Naive thymus-derived CD4-positive, alpha-beta T cell (primary cell): Measurements from ENCODE around the gene TMOD1. TPM values are rescaled to one million over a fixed set of nuclear protein-coding genes. Genes with fewer than 3 reads are reported as not detected.

Source experiments
- ATAC-seq: fragments of 150-1000 bp; cut with Tn5 transposase; 2 replicates; pipeline ENCODE4 v1.10.0; 2021; ENCODE audit warnings: mild to moderate bottlenecking, moderate library complexity
- CTCF ChIA-PET: fragments of 350-600 bp; sonication (Branson Sonifier 250); formaldehyde crosslinking; loops from one replicate; lab custom pipeline; 2021; ENCODE audit warnings: antibody characterized with exemption; lab: Charles Lee
- POLR2A ChIA-PET: fragments of 350-600 bp; sonication (Branson Sonifier 250); formaldehyde crosslinking; loops from one replicate; lab custom pipeline; 2021; ENCODE audit warnings: antibody characterized with exemption, inconsistent platforms; lab: Charles Lee
- DNase-seq, 9 donors: peaks; one replicate each; pipeline versions ENCODE4 v3.0.0 to v3.0.0-alpha.2; 2020 to 2022; ENCODE audit warnings: mixed read lengths in 1 of 9
- H3K27ac ChIP-seq: one replicate; pipeline ENCODE4 v1.7.0; 2013; ENCODE audit warnings: mild to moderate bottlenecking, low read depth, low read length, moderate library complexity
- H3K27me3 ChIP-seq, 2 donors: one replicate each; pipeline ENCODE4 v1.7.0; 2013; ENCODE audit warnings: low read length in 2 of 2, mild to moderate bottlenecking in 2 of 2, moderate library complexity in 2 of 2; ENCODE audit not compliant: control insufficient read depth in 2 of 2, insufficient read depth in 2 of 2
- H3K36me3 ChIP-seq, 3 experiments: 1 replicate in 2 of 3; 2 replicates in 1 of 3; pipeline ENCODE4 v1.7.0; 2013; ENCODE audit warnings: low read length in 3 of 3, mild to moderate bottlenecking in 3 of 3, moderate library complexity in 1 of 3; ENCODE audit not compliant: insufficient read depth in 3 of 3, control insufficient read depth in 2 of 3
- H3K4me1 ChIP-seq, 2 donors: one replicate each; pipeline ENCODE4 v1.7.0; 2013; ENCODE audit warnings: low read length in 2 of 2, mild to moderate bottlenecking in 2 of 2, moderate library complexity in 1 of 2; ENCODE audit not compliant: control insufficient read depth in 2 of 2, insufficient read depth in 2 of 2
- H3K4me3 ChIP-seq: 2 replicates; pipeline ENCODE4 v1.7.0; 2013; ENCODE audit warnings: mild to moderate bottlenecking, low read length
- H3K9me3 ChIP-seq, 3 experiments: 1 replicate in 2 of 3; 2 replicates in 1 of 3; pipeline ENCODE4 v1.7.0; 2013; ENCODE audit warnings: low read length in 3 of 3; ENCODE audit not compliant: control insufficient read depth in 2 of 3
- H3K27ac Mint-ChIP-seq, 9 donors: one replicate each; pipeline ENCODE4 v1.8.0; 2020 to 2022; ENCODE audit warnings: mixed read lengths in 9 of 9, mild to moderate bottlenecking in 8 of 9, moderate library complexity in 5 of 9, inconsistent platforms in 2 of 9
- H3K27me3 Mint-ChIP-seq, 5 donors: one replicate each; pipeline ENCODE4 v1.8.0; 2021 to 2022; ENCODE audit warnings: mixed read lengths in 5 of 5, mild to moderate bottlenecking in 1 of 5
- H3K36me3 Mint-ChIP-seq, 5 donors: one replicate each; pipeline ENCODE4 v1.8.0; 2020 to 2022; ENCODE audit warnings: mixed read lengths in 5 of 5, mild to moderate bottlenecking in 3 of 5, inconsistent platforms in 1 of 5
- H3K4me1 Mint-ChIP-seq, 7 donors: one replicate each; pipeline ENCODE4 v1.8.0; 2020 to 2022; ENCODE audit warnings: mixed read lengths in 7 of 7, mild to moderate bottlenecking in 3 of 7, inconsistent platforms in 1 of 7
- H3K4me3 Mint-ChIP-seq, 10 donors: one replicate each; pipeline ENCODE4 v1.8.0; 2020 to 2022; ENCODE audit warnings: mild to moderate bottlenecking in 10 of 10, mixed read lengths in 10 of 10, moderate library complexity in 6 of 10, inconsistent platforms in 2 of 10
- H3K9me3 Mint-ChIP-seq, 11 donors: one replicate each; pipeline ENCODE4 v1.8.0; 2020 to 2022; ENCODE audit warnings: mixed read lengths in 11 of 11, mild to moderate bottlenecking in 4 of 11, inconsistent platforms in 1 of 11, moderate library complexity in 1 of 11
- intact Hi-C, 2 donors: fragments of 100-400 bp; cut with micrococcal nuclease; formaldehyde crosslinking; loops; one replicate each; pipeline ENCODE4 v1.15.1; 2023
- polyA plus RNA-seq, 2 donors: library from polyadenylated mRNA; unstranded; fragments of 300-500 nt; fragmentation: Illumina TruSeq; gene quantifications; one replicate each; pipeline ENCODE4 v1.2.3, GENCODE V29; 2021
- total RNA-seq, 6 experiments: library from RNA in 5 of 6; stranded (reverse) in 5 of 6; gene quantifications; 1 replicate in 5 of 6; 2 replicates in 1 of 6; pipeline ENCODE4 v1.2.3 and lab custom pipeline; 2021 to 2026

Gene TMOD1
- total and polyA plus RNA-seq, 7 experiments from 2014 or later, result 0.68 to 1.7 (median 1.1) TPM

- Mint-ChIP-seq H3K27me3 (peaks cover 5 to 17% (median 7%) of the 10 kb centered on the region in 5 donors), H3K27ac (no peak overlapping the region), H3K4me3 (no peak overlapping the region), H3K4me1 (no peaks in the 10 kb centered on the region), H3K36me3 (no peaks in the 10 kb centered on the region), H3K9me3 (peaks cover 0 to 2% (median 0%) of the 10 kb centered on the region in 11 donors)
- DNase-seq (no peak), ATAC-seq (no peak)
- H3K27ac ChIP-seq, result no peak overlapping the region
- no peaks in the 10 kb centered on the region for H3K36me3 ChIP-seq
- H3K27me3 ChIP-seq, result no peaks in the 10 kb centered on the region
- intact Hi-C loops, result no loop called here
- no peaks in the 10 kb centered on the region for H3K9me3 ChIP-seq
- H3K4me1 ChIP-seq, result no peaks in the 10 kb centered on the region
- POLR2A ChIA-PET, result no interaction called here
- CTCF ChIA-PET, result no interaction called here
- no peak overlapping the region for H3K4me3 ChIP-seq
Observed at GRCh38 chr9:97535771-97536170, 34.3 kb downstream of the TMOD1 start.

- ATAC-seq (no peak), DNase-seq (no peak)
- Histone ChIP-seq H3K36me3 (no peaks in the 10 kb centered on the region), H3K4me3 (no peak overlapping the region), H3K27me3 (no peaks in the 10 kb centered on the region), H3K27ac (no peak overlapping the region), H3K4me1 (no peaks in the 10 kb centered on the region), H3K9me3 (no peaks in the 10 kb centered on the region)
- H3K27me3 Mint-ChIP-seq, result peaks cover 5 to 17% (median 7%) of the 10 kb centered on the region in 5 donors
- intact Hi-C loops, result no loop called here
- POLR2A ChIA-PET, result no interaction called here
- H3K36me3 Mint-ChIP-seq, result no peaks in the 10 kb centered on the region
- no peak overlapping the region for H3K4me3 Mint-ChIP-seq
- H3K9me3 Mint-ChIP-seq, result peaks cover 0 to 2% (median 0%) of the 10 kb centered on the region in 11 donors
- no peak overlapping the region for H3K27ac Mint-ChIP-seq
- CTCF ChIA-PET, result no interaction called here
- H3K4me1 Mint-ChIP-seq, result no peaks in the 10 kb centered on the region
Observed at GRCh38 chr9:97536480-97536879, 35.0 kb downstream of the TMOD1 start.

- Mint-ChIP-seq H3K4me3 (no peak overlapping the region), H3K27ac (no peak overlapping the region), H3K27me3 (peaks cover 0 to 17% (median 8%) of the 10 kb centered on the region in 5 donors), H3K4me1 (no peaks in the 10 kb centered on the region), H3K36me3 (no peaks in the 10 kb centered on the region), H3K9me3 (peaks cover 0 to 5% (median 0%) of the 10 kb centered on the region in 11 donors)
- Histone ChIP-seq H3K27ac (no peak overlapping the region), H3K4me1 (no peaks in the 10 kb centered on the region), H3K36me3 (no peaks in the 10 kb centered on the region), H3K4me3 (no peak overlapping the region), H3K9me3 (no peaks in the 10 kb centered on the region), H3K27me3 (no peaks in the 10 kb centered on the region)
- ATAC-seq (no peak), DNase-seq (no peak)
- POLR2A ChIA-PET, result no interaction called here
- intact Hi-C loops, result no loop called here
- CTCF ChIA-PET, result no interaction called here
Observed at GRCh38 chr9:97543561-97543960, 42.1 kb downstream of the TMOD1 start.

DNA sequence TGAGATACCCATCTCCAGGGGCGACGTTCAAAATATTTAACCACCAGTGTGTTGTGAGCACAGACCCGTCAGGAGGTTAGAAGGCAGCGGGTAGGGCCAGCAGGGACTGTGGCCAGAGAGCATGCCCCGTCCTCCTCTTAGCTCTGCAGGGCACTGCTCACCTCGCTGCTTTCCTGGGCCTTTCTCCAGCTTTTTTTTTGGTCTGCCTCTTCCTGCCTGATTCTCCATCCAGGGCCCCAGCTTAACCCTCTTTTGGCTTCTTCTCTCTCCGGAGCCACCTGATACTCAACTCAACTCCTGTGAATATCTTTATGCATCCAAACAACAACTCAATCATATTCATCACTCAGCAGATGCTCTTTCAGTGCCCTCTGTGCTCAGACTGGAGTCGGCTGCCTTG is 44.0 kb downstream of the TMOD1 start:
- Mint-ChIP-seq H3K4me1 (no peaks in the 10 kb centered on the region), H3K27ac (peak overlapping the region in 1 of 9 donors; percentile 6), H3K9me3 (peaks cover 0 to 5% (median 0%) of the 10 kb centered on the region in 11 donors), H3K4me3 (no peak overlapping the region), H3K36me3 (no peaks in the 10 kb centered on the region), H3K27me3 (peaks cover 4 to 17% (median 8%) of the 10 kb centered on the region in 5 donors)
- CTCF ChIA-PET, result no interaction called here
- H3K36me3 ChIP-seq, result no peaks in the 10 kb centered on the region
- H3K27ac ChIP-seq, result no peak overlapping the region
- no peaks in the 10 kb centered on the region for H3K9me3 ChIP-seq
- H3K4me3 ChIP-seq, result no peak overlapping the region
- no peak for ATAC-seq
- no peak for DNase-seq
- H3K4me1 ChIP-seq, result no peaks in the 10 kb centered on the region
- intact Hi-C loops, result no loop called here
- POLR2A ChIA-PET, result no interaction called here
- H3K27me3 ChIP-seq, result no peaks in the 10 kb centered on the region

DNA sequence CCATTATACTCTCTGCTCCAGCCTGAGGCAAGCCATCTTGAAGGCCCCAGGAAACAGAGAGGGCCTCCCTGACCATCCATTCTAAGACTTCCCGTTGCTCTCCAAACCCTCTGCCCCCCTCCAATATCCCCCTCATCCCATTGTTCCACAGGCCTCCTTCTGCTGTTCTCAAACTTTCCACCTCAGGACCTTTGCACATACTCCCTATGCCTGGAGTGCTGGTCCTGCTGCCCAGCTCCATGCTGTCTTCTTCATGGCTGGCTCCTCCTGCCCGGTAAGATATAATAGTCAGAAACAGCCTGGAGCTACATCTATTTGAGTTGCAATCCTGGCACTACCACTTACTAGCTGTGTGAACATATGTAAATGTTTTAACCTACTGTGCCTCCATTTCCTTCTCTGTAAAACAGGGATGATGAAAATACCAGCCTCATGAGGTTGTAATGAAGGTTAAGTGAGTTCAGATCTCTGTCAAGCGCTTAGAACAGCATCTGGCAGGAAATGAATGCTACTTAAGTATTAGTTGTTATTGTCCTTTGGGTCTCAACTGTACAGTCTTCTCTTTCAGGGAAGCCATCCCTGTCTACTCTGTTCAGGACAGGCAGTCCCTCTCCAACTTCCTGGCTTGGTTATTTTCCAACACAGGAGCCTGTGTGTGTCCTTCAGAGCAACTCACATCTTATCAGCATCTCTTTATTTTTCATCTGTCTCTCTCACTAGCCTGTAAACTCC is 45.8 kb downstream of the TMOD1 start:
- DNase-seq (no peak), ATAC-seq (no peak)
- no peak overlapping the region for H3K4me3 ChIP-seq
- H3K27me3 ChIP-seq, result no peaks in the 10 kb centered on the region
- Mint-ChIP-seq H3K27ac (no peak overlapping the region), H3K4me1 (no peaks in the 10 kb centered on the region), H3K36me3 (no peaks in the 10 kb centered on the region), H3K27me3 (peaks cover 4 to 20% (median 13%) of the 10 kb centered on the region in 5 donors), H3K4me3 (no peak overlapping the region), H3K9me3 (peaks cover 0 to 5% (median 0%) of the 10 kb centered on the region in 11 donors)
- intact Hi-C loops, result no loop called here
- CTCF ChIA-PET, result no interaction called here
- no peaks in the 10 kb centered on the region for H3K4me1 ChIP-seq
- POLR2A ChIA-PET, result no interaction called here
- no peak overlapping the region for H3K27ac ChIP-seq
- no peaks in the 10 kb centered on the region for H3K9me3 ChIP-seq
- no peaks in the 10 kb centered on the region for H3K36me3 ChIP-seq

DNA sequence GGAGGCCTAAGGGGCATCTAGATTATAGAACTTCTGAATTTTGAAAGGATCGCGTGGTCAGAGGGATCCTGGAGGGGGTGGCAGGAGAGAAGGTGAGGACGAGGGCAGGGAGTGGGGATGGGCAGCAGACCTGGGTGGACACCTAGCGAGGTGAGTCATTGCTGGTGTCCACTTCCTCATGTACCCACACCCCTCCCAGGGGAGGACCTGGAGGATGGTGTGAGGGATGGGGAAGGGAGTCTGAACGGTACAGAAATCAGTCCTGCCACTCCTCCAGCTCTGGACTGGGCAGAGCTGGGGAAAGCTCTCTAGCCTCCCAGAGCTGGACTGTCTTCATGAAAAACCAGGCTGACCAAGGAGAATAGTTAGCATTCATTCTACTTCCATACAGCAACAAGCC is 46.9 kb downstream of the TMOD1 start:
- DNase-seq, result no peak
- ChIA-PET CTCF (no interaction called here), POLR2A (no interaction called here)
- Mint-ChIP-seq H3K4me1 (no peaks in the 10 kb centered on the region), H3K9me3 (peaks cover 0 to 5% (median 0%) of the 10 kb centered on the region in 11 donors), H3K4me3 (no peak overlapping the region), H3K36me3 (no peaks in the 10 kb centered on the region), H3K27me3 (peaks cover 12 to 28% (median 17%) of the 10 kb centered on the region in 5 donors), H3K27ac (no peak overlapping the region)
- no peak for ATAC-seq
- no peak overlapping the region for H3K27ac ChIP-seq
- H3K27me3 ChIP-seq, result no peaks in the 10 kb centered on the region
- no peak overlapping the region for H3K4me3 ChIP-seq
- no peaks in the 10 kb centered on the region for H3K36me3 ChIP-seq
- H3K4me1 ChIP-seq, result no peaks in the 10 kb centered on the region
- no peaks in the 10 kb centered on the region for H3K9me3 ChIP-seq
- intact Hi-C loops, result no loop called here
